ENCODE data around the gene SAMD11.
"Not testable (repeated sequence)": the region's sequence is repeated elsewhere in the genome, so short reads cannot be mapped to it uniquely, and the experiment has no call there.

The SAMD11 gene, protein sequence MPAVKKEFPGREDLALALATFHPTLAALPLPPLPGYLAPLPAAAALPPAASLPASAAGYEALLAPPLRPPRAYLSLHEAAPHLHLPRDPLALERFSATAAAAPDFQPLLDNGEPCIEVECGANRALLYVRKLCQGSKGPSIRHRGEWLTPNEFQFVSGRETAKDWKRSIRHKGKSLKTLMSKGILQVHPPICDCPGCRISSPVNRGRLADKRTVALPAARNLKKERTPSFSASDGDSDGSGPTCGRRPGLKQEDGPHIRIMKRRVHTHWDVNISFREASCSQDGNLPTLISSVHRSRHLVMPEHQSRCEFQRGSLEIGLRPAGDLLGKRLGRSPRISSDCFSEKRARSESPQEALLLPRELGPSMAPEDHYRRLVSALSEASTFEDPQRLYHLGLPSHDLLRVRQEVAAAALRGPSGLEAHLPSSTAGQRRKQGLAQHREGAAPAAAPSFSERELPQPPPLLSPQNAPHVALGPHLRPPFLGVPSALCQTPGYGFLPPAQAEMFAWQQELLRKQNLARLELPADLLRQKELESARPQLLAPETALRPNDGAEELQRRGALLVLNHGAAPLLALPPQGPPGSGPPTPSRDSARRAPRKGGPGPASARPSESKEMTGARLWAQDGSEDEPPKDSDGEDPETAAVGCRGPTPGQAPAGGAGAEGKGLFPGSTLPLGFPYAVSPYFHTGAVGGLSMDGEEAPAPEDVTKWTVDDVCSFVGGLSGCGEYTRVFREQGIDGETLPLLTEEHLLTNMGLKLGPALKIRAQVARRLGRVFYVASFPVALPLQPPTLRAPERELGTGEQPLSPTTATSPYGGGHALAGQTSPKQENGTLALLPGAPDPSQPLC

DNA sequence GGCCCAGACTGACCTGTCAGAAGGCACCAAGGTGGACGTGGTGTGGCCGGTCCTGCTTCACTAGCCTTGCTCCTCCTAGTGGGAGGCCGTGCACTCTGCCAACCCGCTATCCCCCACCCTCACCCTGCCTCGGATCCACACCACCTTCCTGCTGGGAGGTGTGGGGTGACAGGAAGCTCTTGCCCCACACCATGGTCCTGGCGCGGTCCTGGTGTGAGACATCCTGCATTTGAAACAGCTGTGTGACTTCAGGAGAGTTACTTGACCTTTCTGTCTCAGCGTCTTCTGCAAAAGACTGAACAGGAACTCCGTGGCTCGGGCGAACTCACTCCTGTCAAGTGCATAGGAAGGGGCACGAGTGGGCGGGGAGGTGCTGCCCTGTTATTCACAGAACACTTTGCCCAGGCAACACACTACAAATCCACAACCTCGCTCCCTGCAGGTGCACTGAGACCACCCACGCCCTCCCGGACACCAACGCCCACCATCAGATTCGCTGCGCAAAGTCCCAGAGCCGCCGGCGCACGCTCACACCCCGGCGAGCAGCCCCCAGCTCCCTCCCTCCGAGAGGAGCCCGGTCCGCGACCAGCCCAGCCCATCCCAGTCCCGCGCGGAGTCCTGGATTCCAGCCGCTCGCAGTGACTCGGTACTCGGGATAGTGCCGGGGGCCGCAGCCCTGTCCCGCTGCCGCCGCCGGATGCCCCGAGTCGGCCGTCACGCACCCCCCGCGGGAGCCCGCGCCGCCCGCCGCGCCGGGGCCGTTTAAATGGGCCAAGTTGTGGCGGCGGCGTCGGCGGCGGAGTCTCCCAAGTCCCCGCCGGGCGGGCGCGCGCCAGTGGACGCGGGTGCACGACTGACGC lies at the start of gene SAMD11:
Gene SAMD11 (plus strand): TSS at position 793 of the 860 bp plus-strand sequence. CDS start 509 bp downstream, outside the sequence.
- no peak for FAIRE-seq

DNA sequence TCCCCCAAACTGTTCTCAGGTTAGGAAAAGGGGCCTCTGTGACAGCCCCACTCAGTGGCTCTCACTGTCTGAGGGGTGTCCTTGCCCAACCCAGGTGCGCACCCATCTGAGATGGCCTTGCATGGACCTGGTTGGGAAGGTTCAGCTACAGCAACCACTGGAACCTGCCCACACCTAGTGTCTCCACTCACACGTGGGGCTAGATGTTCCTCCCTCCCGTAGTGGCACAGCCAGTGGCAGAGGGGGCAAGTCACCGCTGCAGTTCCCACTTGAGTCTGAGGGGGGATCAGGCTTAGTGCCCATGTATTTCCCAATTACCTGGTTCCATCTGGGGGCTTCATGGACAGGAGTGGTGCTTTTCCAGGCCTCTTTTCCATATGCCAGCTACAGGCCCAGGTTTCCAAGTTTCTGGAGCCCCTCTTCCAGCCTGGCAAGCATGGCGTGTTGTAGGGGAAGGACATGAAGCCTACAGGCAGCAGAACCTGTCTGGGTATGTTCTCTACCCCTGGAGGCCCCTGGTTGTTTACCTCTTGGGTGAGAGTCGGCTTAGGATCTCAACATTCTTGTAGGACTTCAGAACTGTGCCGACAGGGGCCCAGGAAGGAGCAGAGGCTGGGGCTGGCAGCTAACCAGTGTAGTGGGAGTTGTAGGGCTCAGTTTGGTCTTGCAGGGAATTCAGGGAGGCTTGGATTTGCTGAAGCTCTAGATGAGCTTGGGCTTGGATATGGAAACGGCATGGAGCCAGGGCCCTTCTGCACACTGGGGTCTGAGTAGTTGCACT lies 47.1 kb upstream of the SAMD11 start:
- not testable (repeated sequence) for FAIRE-seq

DNA sequence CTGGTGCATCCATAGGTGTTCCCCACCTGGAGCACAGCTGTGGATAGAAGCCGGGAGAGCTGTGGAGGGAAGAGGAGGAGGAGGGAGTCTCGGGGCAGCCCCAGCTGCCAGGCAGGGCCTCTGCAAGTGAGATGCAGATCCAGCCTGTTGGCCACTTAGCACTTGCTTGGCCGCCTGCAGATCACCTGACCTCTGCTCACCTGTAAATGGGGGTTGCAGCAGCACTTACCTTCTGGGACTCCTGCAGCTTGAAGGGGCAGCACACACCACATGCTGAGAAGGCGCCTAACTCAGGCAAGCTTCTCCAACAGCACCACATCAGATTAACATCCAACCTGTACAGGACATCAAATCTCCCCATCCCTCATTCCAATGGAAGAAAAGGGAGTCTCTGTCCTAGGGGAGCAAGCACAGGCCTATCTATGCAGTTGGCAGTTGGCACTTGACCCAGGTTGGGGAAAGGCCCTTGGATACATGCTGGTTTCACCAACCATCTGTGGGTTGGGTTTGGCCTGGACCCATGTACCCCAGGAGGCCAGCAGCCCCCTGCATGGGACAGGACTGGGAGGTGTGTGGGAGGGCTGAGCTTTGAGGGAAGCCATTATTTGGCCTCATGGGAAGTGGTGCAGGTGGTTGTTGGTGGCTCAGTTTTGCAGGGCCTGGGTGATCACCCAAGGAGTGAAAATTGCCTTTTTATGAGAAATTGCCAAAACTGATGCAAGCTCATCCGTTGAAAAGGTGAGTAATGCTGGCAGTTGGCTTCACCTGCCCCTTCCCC lies 46.3 kb upstream of the SAMD11 start:
- FAIRE-seq = not testable (repeated sequence)

DNA sequence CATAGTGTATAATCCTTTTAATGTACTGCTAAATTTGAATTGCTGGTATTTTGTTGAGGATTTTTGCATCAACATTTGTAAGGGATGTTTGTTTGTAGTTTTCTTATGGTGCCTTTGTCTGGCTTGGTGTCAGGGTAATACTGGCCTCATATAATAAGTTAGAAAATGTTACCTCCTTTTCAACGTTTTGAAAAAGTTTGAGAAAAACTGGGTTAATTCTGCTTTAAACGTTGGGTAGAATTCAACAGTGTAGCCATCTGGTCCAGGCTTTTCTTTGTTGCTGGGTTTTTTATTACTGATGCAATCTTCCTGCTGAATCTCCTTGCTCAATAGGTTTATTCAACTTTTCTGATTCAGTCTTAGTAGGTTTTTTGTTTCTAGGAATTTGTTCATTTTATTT lies 43.2 kb upstream of the SAMD11 start:
- FAIRE-seq = not testable (repeated sequence)

DNA sequence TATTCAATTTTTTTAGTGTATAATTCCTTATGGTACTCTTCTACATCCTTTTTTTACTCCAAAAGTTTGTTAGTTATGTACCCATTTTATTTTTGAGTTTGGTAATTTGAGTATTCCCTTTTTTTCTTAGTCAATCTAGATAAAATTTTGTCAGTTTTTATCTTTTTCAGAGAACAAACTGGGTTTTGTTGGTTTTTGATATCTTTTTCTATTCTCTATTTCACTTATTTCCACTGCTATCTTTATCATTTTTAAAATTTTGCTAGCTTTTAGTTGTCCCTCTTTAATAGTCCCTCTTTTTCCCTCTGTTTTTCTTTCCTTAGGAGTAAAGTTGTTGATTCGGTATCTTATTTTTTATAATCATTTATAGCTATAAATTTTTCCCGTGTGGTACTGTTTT lies 42.8 kb upstream of the SAMD11 start:
- not testable (repeated sequence) for FAIRE-seq

DNA sequence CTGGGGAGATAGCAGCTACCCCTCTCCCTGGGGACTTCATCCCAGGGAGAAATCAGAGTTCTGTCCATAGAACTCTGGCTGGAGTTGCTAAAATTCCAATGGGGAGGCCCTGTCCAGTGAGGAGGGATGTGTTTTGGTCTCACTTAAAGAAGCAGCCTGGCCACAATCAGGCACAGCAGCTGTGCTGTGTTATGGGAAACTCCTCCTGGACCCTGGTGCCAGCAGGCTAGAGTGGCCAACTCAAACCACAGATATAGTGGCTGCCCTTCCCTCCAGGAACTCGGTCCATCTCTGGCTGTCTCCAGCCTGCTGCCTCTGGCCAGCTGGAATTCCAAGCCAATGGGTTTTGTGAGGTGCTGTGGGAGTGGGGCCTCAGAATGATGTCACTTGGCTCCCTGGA lies 37.4 kb upstream of the SAMD11 start:
- no peak for FAIRE-seq

DNA sequence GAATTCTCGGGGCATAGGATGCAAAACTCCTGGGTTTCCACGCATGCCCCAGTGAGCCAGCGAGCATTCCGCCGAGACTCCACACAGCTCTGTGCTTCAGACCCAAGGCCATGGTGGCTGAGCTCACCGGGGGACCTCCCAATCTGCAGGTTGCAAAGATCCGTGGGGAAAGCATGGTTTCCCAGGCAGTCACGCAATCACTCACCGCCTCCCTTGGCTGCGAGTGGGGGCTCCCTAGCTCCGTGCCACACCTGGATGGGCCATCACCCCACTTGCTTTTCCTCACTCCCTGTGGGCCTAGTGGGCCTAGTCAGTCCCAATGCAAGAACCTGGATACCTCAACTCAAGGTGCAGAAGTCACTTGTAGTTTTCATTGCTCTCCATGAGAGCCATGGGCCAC lies 37.0 kb upstream of the SAMD11 start:
- FAIRE-seq = no peak

DNA sequence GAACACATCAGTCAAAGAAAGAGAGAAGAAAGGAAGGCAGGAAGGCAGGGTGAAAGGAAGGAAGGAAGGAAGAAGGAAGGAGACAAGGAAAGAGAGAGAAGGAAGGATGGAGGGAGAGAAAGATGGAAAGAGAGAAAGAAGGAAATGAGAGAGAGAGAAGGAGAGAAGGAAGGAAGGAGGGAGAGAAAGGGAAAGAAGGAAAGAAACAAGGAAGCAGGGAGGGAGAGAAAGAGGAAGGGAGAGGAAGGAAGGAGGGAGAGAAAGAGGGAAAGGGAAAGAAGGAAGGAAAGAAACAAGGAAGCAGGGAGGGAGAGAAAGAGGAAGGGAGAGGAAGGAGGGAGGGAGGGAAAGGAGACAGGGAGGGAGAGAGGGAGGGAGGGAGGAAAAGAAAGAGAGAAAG lies 35.4 kb upstream of the SAMD11 start:
- FAIRE-seq = no peak

DNA sequence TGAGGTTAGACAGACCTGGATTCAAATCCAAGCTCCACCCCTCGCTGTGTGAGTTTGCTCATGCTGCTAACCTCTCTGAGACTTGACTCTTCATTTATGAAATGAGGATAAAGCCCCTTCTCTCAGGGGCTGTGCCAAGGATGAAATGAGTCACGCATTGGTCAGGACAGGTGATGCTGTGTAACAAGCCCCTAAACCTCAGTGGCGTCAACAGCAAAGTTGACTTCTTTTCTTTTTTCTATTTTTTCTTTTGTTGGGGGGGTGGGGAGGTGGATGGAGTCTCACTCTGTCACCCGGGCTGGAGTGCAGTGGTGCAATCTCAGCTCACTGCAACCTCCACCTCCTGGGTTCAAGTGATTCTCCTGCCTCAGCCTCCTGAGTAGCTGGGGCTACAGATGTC lies 33.9 kb upstream of the SAMD11 start:
- not testable (repeated sequence) for FAIRE-seq

DNA sequence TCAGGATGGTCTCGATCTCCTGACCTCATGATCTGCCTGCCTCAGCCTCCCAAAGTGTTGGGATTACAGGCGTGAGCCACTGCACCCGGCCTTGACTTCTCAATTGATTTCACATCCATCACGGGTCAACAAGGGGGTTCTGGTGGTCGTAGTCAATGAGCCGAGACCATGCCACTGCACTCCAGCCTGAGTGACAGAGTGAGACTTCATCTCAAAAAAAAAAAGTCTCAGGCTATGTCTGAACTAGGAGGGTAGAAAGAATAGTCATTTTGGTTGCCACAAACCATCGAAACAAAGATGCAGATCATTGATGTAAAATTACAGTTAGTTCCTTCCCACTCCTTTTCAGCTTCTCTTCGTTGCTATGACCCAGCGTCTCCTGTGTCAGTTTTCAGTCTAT lies 33.5 kb upstream of the SAMD11 start:
- not testable (repeated sequence) for FAIRE-seq

DNA sequence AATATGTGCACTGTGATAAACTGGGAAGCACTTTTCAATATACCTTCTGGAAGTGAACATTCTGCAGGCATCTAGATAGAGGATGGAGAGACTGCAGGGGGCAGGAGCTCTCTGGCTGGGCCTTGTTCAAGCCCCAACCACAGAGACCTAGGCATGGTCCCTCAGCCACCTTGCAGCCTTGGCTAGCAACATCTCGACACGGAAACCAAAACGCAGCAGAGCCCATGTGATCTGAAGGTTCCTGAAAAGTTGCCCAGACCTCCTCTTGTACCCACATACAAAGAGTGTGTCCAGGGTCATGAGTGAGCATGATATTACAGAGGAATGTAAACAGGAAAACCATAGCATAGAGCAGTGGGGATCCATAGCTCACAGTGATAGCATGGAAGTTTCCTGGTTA lies 33.1 kb upstream of the SAMD11 start:
- FAIRE-seq = no peak

DNA sequence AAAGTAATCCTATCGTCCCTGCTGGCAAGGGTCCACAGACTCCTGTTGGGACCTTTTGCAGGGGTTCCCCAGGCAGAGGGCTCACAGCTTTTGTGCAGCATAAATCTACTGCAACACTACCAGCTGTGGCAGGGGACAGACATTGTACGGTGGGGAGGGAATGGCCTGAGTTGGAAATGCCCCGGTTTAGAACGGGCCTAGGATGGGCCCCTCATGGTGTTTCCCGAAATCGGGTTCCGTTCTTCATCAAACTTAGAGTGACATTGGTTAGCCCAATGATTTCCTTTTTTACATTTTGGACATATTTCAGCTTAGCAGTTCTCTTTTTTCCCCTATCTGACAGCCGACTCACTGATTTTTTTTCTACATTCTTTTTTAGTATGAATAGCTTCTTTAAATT lies 26.5 kb upstream of the SAMD11 start:
- FAIRE-seq = no peak

DNA sequence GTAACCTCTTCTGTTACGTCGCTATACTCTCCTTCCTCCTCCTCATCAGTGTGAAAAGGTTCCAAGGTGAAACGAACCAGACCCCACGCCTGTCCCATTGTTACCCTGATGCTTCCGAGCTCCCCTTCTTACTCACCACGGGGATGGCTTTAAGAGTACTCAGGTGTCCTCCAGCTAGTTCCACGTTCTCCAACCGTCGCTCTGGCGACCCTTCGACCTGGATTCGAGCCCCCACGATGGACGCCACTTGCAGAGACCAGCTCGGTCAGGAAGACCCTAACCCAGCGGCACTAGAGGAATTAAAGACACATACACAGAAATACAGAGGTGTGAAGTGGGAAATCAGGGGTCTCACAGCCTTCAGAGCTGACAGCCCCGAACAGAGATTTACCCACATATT lies 25.8 kb upstream of the SAMD11 start:
- not testable (repeated sequence) for FAIRE-seq

DNA sequence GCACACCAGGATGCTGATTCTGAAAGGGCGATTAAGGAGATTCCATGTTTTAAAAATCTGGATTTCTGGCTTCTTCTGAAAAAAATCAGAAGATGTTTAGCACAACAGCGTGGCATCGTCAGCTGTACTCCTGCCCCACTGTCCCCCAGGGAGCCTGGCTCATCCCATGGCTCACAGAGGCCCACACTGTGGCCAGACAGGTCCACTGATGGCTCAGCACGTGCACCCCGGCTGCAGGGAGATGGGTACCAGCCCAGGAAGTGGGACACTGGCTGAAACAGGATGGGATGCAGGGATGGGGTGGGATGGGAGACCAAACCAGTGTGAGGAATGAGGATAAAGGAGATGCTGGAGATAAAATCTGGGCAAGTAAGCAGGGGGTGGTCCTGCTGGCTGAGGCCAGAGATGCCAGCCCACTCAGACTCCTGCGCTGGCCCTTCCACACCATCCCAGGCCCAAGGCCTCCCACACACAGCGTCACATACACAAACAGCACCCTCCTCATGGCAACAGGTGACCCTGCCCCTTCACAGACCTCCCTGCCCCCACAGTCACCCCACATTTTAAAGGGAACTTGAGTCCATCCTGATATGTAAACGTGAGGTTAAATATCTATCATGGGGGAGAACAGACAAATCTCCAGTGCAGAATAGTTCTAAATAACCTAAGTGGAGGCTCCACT lies 23.9 kb upstream of the SAMD11 start:
- no peak for FAIRE-seq

DNA sequence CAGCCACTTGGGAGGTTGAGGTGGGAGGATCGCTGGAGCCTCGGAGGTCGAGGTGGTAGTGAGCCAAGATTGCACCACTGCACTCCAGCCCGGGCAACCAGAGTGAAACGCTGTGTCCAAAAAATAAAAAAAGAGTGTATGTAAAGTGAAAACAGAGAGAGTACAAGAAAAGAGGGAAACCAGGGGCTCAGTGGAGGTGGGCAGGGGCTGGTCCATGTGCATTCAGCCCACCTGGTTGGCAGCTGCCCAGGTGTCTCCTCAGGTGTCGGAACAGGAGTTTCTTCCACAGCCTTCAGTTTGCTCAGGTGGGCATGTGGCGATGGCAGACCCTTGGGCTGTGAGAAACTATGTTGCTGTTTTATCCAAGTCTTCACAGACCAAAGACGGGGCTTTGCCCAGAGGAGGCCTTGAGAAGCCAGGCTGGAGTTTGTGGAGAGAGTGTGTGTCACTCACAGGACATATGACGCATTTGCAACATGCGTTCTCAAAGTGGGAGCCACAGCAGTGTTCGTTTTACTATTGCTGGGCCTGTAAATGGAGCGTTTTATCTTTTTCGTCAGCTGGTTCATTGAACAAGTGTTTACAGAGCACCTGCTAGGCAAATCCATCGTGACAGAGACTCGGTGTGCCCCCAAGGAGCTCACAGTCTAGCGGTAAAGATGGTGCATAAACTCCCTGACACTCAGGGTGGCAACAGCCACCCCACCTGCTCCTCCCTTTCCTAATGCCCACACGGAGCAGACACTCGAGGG lies 22.4 kb upstream of the SAMD11 start:
- FAIRE-seq = no peak

DNA sequence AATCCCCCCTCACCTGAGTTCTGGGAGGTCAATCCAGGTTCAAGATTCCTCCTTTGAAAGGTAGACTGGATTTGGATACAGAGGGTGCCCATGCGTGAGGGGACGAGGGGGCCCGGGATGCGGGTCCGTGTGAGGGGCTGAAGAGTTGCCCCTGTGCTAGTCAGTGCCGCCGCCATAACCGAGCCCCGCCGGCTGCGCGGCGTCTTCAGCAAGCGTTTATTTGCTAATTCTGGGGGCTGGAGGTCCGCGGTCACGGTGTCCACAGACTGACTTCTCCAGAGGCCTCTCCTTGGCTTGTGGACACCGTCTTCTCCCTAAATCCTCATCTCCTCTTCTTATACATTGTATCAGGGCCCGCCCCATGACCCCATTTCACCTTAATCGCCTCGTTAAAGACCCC lies 20.9 kb upstream of the SAMD11 start:
- no peak for FAIRE-seq

DNA sequence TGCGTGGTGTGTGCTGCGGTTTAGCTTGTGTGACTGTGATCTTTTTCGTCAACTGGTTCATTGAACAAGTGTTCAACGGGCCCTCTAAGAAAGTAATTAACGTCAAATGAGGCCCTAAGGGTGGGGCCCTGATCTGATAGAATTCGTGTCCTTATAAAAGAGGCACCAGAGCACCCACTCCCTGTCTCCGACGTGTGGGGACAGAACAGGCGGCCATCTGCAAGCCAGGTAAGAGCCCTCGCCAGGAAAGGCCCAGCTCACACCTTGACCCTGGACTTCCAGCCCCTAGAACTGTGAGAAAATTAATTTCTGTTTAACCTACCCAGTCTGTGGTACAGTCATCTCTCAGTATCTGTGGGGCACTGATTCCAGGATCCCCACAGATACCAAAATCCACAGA lies 20.4 kb upstream of the SAMD11 start:
- FAIRE-seq = no peak

DNA sequence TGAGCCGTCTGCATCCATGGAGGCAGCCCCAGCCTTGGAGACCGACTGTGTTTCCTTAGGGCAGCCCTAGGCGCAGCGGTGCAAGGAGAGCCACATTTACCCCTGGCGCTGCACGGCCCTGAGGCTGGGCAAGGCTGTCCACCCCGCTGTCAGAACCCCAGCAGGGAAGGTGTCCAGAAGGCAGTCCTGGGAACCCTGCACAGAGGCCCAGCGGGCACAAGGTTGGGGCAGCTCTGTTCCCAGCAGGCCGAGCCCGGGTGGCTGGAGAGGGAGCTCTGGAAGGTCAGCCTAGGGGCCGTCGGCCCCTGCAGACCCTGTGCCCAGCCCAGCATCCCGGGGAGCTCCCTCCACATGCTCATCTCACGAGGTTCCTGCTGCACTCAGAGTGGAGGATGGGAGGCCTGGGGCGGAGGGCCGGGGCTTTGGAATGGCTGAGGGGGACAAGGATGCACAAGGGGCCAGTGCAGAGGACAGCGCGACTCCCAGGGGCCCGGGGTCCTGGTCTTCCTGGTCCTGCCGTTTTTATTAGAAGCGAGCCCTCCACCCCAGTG lies 19.9 kb upstream of the SAMD11 start:
- no peak for FAIRE-seq

DNA sequence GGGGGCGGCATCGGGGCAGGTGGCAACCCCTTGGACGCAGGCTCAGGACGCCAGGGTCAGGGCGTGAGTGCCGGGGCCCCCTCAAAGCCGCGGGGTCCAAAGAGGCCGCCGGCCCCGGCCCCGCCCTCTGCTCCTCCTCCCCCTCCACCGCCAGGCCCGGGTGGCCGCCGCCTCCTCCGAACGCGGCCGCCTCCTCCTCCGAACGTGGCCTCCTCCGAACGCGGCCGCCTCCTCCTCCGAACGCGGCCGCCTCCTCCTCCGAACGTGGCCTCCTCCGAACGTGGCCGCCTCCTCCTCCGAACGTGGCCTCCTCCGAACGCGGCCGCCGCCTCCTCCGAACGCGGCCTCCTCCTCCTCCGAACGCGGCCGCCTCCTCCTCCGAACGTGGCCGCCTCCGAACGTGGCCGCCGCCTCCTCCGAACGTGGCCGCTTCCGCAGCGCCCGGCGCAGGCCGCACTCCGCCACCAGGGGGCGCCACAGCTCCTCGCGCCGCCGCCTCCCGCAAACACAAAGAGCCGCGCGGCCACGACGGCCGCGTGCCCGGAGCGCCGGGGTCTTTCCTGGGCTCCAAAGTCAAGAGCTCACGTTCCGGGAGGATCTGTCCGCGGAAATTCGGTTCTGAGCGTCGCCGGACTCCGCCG lies 19.3 kb upstream of the SAMD11 start:
- FAIRE-seq = no peak
